IMR-90 (cell line): ENCODE measurements around the gene DNAJC17. TPM values are rescaled to one million over a fixed set of nuclear protein-coding genes. Genes with fewer than 3 reads are reported as not detected.
A peak's percentile ranks its signal among the peaks of the same experiment; 100 is the strongest.

Experiments used
- ATAC-seq: fragments of 200-7000 bp; cut with Tn5 transposase; 2 replicates; pipeline ENCODE4 v1.9.1; 2020; ENCODE audit warnings: low read depth, mild to moderate bottlenecking, moderate library complexity
- BruUV-seq: library from RNA; stranded (reverse); fragments of 400-500 nt; replicated peaks from 2 replicates; lab custom pipeline; 2021; lab: Mats Ljungman, UMichigan
- CTCF ChIA-PET: fragments of 300-600 bp; formaldehyde crosslinking; extraction: SDS; loops from one replicate; lab custom pipeline; 2021; ENCODE audit warnings: antibody characterized with exemption; lab: Yijun Ruan, JAX
- POLR2A ChIA-PET: fragments of 300-600 bp; sonication (Branson Sonifier 250); formaldehyde crosslinking; loops from one replicate; lab custom pipeline; 2022; ENCODE audit warnings: antibody characterized with exemption; ENCODE audit not compliant: unreplicated experiment; lab: Charles Lee
- DNase-seq: peaks from one replicate; pipeline ENCODE4 v3.0.0; 2013
- H2AFZ ChIP-seq: replicated peaks from 2 replicates; pipeline ENCODE3; 2013; ENCODE audit warnings: low read length, mild to moderate bottlenecking; ENCODE audit not compliant: poor library complexity
- H2AK5ac ChIP-seq: 2 replicates; pipeline ENCODE4 v1.6.1; 2013; ENCODE audit warnings: low read depth, low read length, inconsistent platforms
- H2AK9ac ChIP-seq: replicated peaks from 2 replicates; pipeline ENCODE3; 2013; ENCODE audit warnings: mild to moderate bottlenecking, low read depth, low read length, moderate library complexity; ENCODE audit not compliant: poor library complexity
- H2BK120ac ChIP-seq: 2 replicates; pipeline ENCODE4 v1.6.1; 2013; ENCODE audit warnings: low read depth, low read length, inconsistent platforms
- H2BK15ac ChIP-seq: 3 replicates; pipeline ENCODE4 v1.6.1; 2013; ENCODE audit warnings: low read depth, low read length, inconsistent platforms
- H2BK20ac ChIP-seq: 2 replicates; pipeline ENCODE4 v1.6.1; 2013; ENCODE audit warnings: low read depth, mild to moderate bottlenecking, inconsistent platforms, low read length, moderate library complexity
- H2BK5ac ChIP-seq: 2 replicates; pipeline ENCODE4 v1.6.1; 2013; ENCODE audit warnings: mild to moderate bottlenecking, low read depth, low read length, inconsistent platforms; ENCODE audit not compliant: poor library complexity, severe bottlenecking
- H3K14ac ChIP-seq: replicated peaks from 2 replicates; pipeline ENCODE4 v1.6.1; 2013; ENCODE audit warnings: low read depth, low read length, inconsistent platforms
- H3K18ac ChIP-seq: 2 replicates; pipeline ENCODE4 v1.6.1; 2013; ENCODE audit warnings: low read depth, low read length, control low read depth
- H3K23ac ChIP-seq: 2 replicates; pipeline ENCODE4 v1.6.1; 2013; ENCODE audit warnings: low read depth, low read length, inconsistent platforms
- H3K27ac ChIP-seq: 2 replicates; pipeline ENCODE4 v1.5.1; 2013; ENCODE audit warnings: mild to moderate bottlenecking, control low read depth, low read length; ENCODE audit not compliant: insufficient read depth
- H3K27me3 ChIP-seq: 2 replicates; pipeline ENCODE4 v1.6.1; 2013; ENCODE audit warnings: low read length; ENCODE audit not compliant: control insufficient read depth, insufficient read depth
- H3K36me3 ChIP-seq: 2 replicates; pipeline ENCODE4 v1.6.1; 2013; ENCODE audit warnings: low read length, mixed read lengths; ENCODE audit not compliant: control insufficient read depth, insufficient read depth
- H3K4ac ChIP-seq: 2 replicates; pipeline ENCODE4 v1.6.1; 2013; ENCODE audit warnings: low read depth, low read length, inconsistent platforms
- H3K4me1 ChIP-seq: 2 replicates; pipeline ENCODE4 v1.6.1; 2013; ENCODE audit warnings: low read length, mixed read lengths; ENCODE audit not compliant: control insufficient read depth, insufficient read depth
- H3K4me2 ChIP-seq: 2 replicates; pipeline ENCODE4 v1.6.1; 2013; ENCODE audit warnings: low read depth, mild to moderate bottlenecking, control low read depth, low read length, moderate library complexity
- H3K4me3 ChIP-seq: 2 replicates; pipeline ENCODE4 v1.5.1; 2013; ENCODE audit warnings: low read depth, mild to moderate bottlenecking, control low read depth, low read length, moderate library complexity; ENCODE audit not compliant: insufficient read depth
- H3K56ac ChIP-seq: 2 replicates; pipeline ENCODE4 v1.6.1; 2013; ENCODE audit warnings: low read length, inconsistent platforms; ENCODE audit not compliant: insufficient read depth; ENCODE audit errors: extremely low read depth
- H3K79me1 ChIP-seq, 2 experiments: 2 replicates each; pipeline ENCODE4 v1.6.1; 2013; ENCODE audit warnings: low read length in 2 of 2, inconsistent platforms in 1 of 2, low read depth in 1 of 2
- H3K9ac ChIP-seq: 2 replicates; pipeline ENCODE4 v1.6.1; 2013; ENCODE audit warnings: low read depth, low read length, control low read depth
- H3K9me1 ChIP-seq: 2 replicates; pipeline ENCODE4 v1.6.1; 2013; ENCODE audit warnings: low read length, inconsistent platforms; ENCODE audit not compliant: insufficient read depth
- H3K9me3 ChIP-seq: 2 replicates; pipeline ENCODE4 v1.6.1; 2013; ENCODE audit warnings: low read length; ENCODE audit not compliant: control insufficient read depth, insufficient read depth
- H4K20me1 ChIP-seq: 2 replicates; pipeline ENCODE4 v1.6.1; 2013; ENCODE audit warnings: low read length, inconsistent platforms; ENCODE audit not compliant: insufficient read depth
- H4K5ac ChIP-seq: 2 replicates; pipeline ENCODE4 v1.6.1; 2013; ENCODE audit warnings: mild to moderate bottlenecking, low read depth, low read length, control low read depth
- H4K8ac ChIP-seq, 2 experiments: 2 replicates each; pipeline ENCODE4 v1.6.1; 2013; ENCODE audit warnings: low read depth in 2 of 2, low read length in 2 of 2, control low read depth in 1 of 2, inconsistent platforms in 1 of 2
- H4K91ac ChIP-seq: 2 replicates; pipeline ENCODE4 v1.6.1; 2013; ENCODE audit warnings: low read depth, low read length, inconsistent platforms; ENCODE audit not compliant: insufficient read depth
- CHD1 ChIP-seq: IDR thresholded peaks from 2 replicates; pipeline ENCODE4 v1.6.1; 2012; ENCODE audit warnings: low read depth, low read length, improper control_type of control experiment
- CTCF ChIP-seq: conservative IDR thresholded peaks from 2 replicates; pipeline ENCODE4 v1.5.1; 2012; ENCODE audit warnings: mild to moderate bottlenecking, low read depth, low read length, improper control_type of control experiment
- FOS ChIP-seq: fragments of 150-350 bp; IDR thresholded peaks from 2 replicates; pipeline ENCODE4 v1.6.1; 2016; ENCODE audit warnings: low read depth, low read length
- MAZ ChIP-seq: IDR thresholded peaks from 2 replicates; pipeline ENCODE4 v1.6.1; 2012; ENCODE audit warnings: low read depth, mild to moderate bottlenecking, low read length, improper control_type of control experiment, moderate library complexity, borderline replicate concordance
- NFE2L2 ChIP-seq: fragments of 150-350 bp; IDR thresholded peaks from 2 replicates; pipeline ENCODE4 v1.6.1; 2016; ENCODE audit warnings: low read depth, mild to moderate bottlenecking, low read length
- RAD21 ChIP-seq: IDR thresholded peaks from 2 replicates; pipeline ENCODE4 v1.6.1; 2012; ENCODE audit warnings: low read length, improper control_type of control experiment
- RCOR1 ChIP-seq: IDR thresholded peaks from 2 replicates; pipeline ENCODE4 v1.6.1; 2012; ENCODE audit warnings: mild to moderate bottlenecking, low read length, improper control_type of control experiment; ENCODE audit not compliant: insufficient replicate concordance
- USF2 ChIP-seq: fragments of 150-350 bp; IDR thresholded peaks from 2 replicates; pipeline ENCODE4 v1.6.1; 2017; ENCODE audit warnings: mild to moderate bottlenecking, antibody characterized with exemption, low read length, low read depth
- WGBS, 2 experiments: methylation state at CpG; one replicate each; pipeline versions ENCODE4 v1.1.5 to v1.1.7; 2013; ENCODE audit warnings: missing lambda C conversion rate in 2 of 2; ENCODE audit not compliant: insufficient read length in 1 of 2; ENCODE audit errors: extremely low coverage in 2 of 2; 5-methylcytosine and 5-hydroxymethylcytosine counted together
- dilution Hi-C: fragments of 300-500 bp; cut with HindIII; formaldehyde crosslinking; loops from one replicate; pipeline ENCODE4 v1.14.3; 2018; ENCODE audit warnings: low sequenced_read_pairs; ENCODE audit not compliant: unreplicated experiment
- in situ Hi-C: fragments of 300-500 bp; cut with MboI; formaldehyde crosslinking; loops from 3 replicates; pipeline ENCODE4 v1.14.3; 2019; ENCODE audit warnings: low sequenced_read_pairs, inconsistent platforms, mixed read lengths
- intact Hi-C: fragments of 100-400 bp; cut with micrococcal nuclease; formaldehyde crosslinking; loops from 2 replicates; pipeline ENCODE4 v1.10.0; 2022
- polyA plus RNA-seq, 3 experiments: library from polyadenylated mRNA; depleted of rRNA; stranded (reverse); fragments of >200 nt; gene quantifications; 2 replicates each; pipeline ENCODE4 v1.2.3, GENCODE V29; 2012; ENCODE audit warnings: low replicate concordance in 1 of 3
- total RNA-seq: library from RNA; depleted of rRNA; stranded (reverse); fragments of >200 nt; gene quantifications from 2 replicates; pipeline ENCODE4 v1.2.3, GENCODE V29; 2012

DNAJC17 gene
- total and polyA plus RNA-seq, 2 of the 4 experiments (the other 2 are of a cell fraction), result 58.6 to 107 TPM

- dilution Hi-C loops, result no loop called here
- no peaks in the 10 kb centered on the region for H3K9me3 ChIP-seq
- in situ Hi-C loops, result loop anchor here (5.0 kb wide), 1 partner anchor 36 kb away; the partner anchor contains the start of gene VPS18
- H2AFZ ChIP-seq, result peak overlapping the region; percentile 84
- H2AK5ac ChIP-seq, result no peak overlapping the region
- no peak overlapping the region for H2BK120ac ChIP-seq
- no CpG with 5 or more reads among the region's 8 CpGs for WGBS, 2 experiments
- H2BK20ac ChIP-seq, result no peak overlapping the region
- H2BK15ac ChIP-seq, result no peak overlapping the region
- H3K14ac ChIP-seq, result no peak overlapping the region
- H3K9ac ChIP-seq, result no peak overlapping the region
- ATAC-seq (no peak), DNase-seq (no peak)
- H2AK9ac ChIP-seq, result no peak overlapping the region
- H4K5ac ChIP-seq, result no peak overlapping the region
- no peak overlapping the region for H2BK5ac ChIP-seq
- intact Hi-C loops, result loop anchor here (1.0 kb wide), 1 partner anchor 38 kb away; the partner anchor contains the start of gene VPS18
- TF ChIP-seq FOS (no peak), RCOR1 (no peak), USF2 (no peak), MAZ (no peak), CHD1 (no peak), NFE2L2 (no peak), RAD21 (no peak), CTCF (no peak)
- no peak overlapping the region for H3K4me3 ChIP-seq
- no peak overlapping the region for H3K27ac ChIP-seq
- no peaks in the 10 kb centered on the region for H3K79me1 ChIP-seq
- no peaks in the 10 kb centered on the region for H3K4me1 ChIP-seq
- POLR2A ChIA-PET, result no interaction called here
- H3K4ac ChIP-seq, result no peak overlapping the region
- H3K36me3 ChIP-seq, result no peaks in the 10 kb centered on the region
- BruUV-seq, result no TSS peak
- no peak overlapping the region for H4K8ac ChIP-seq
- H3K27me3 ChIP-seq, result peaks cover 11% of the 10 kb centered on the region
- no peak overlapping the region for H4K91ac ChIP-seq
- H3K4me2 ChIP-seq, result no peak overlapping the region
- no peaks in the 10 kb centered on the region; the same call in 1 of the 2 replicates for H4K20me1 ChIP-seq
- H3K9me1 ChIP-seq, result peaks cover 3% of the 10 kb centered on the region; the same call in 1 of the 2 replicates
- no peak overlapping the region for H3K23ac ChIP-seq
- CTCF ChIA-PET, result interaction anchor here (3.5 to 5.0 kb wide), 2 partner anchors 34 to 38 kb away, joined by 35 to 44 read pairs; partner anchors contain the start of gene VPS18
- H3K56ac ChIP-seq, result no peak overlapping the region
- no peak overlapping the region for H3K18ac ChIP-seq
Observed at GRCh38 chr15:40856746-40857145, 49.5 kb upstream of the DNAJC17 start.
